Right cardiac atrium (tissue), 5 donors: ENCODE measurements around the gene PPP1R12C. TPM values are rescaled to one million over a fixed set of nuclear protein-coding genes. Genes with fewer than 3 reads are reported as not detected.
A peak's percentile ranks its signal among the peaks of the same experiment; 100 is the strongest.
"Not testable (repeated sequence)": the region's sequence is repeated elsewhere in the genome, so short reads cannot be mapped to it uniquely, and the experiment has no call there.

ENCODE experiments used
- ATAC-seq, 2 donors: fragments of 200-7000 bp; cut with Tn5 transposase; one replicate each; pipeline versions ENCODE4 v1.8.0 to v1.9.1; 2020; ENCODE audit warnings: moderate library complexity in 2 of 2, mild to moderate bottlenecking in 1 of 2
- DNase-seq, 3 donors: peaks; one replicate each; pipeline ENCODE4 v3.0.0-alpha.2; 2020
- H3K27ac ChIP-seq: one replicate; pipeline ENCODE4 v1.5.1; 2013; ENCODE audit warnings: mild to moderate bottlenecking, low read length, control low read depth, moderate library complexity
- H3K27me3 ChIP-seq: one replicate; pipeline ENCODE4 v1.6.1; 2013; ENCODE audit not compliant: control insufficient read depth, insufficient read depth
- H3K4me1 ChIP-seq: one replicate; pipeline ENCODE4 v1.6.1; 2013; ENCODE audit warnings: low read length; ENCODE audit not compliant: control insufficient read depth, insufficient read depth
- H3K4me3 ChIP-seq: one replicate; pipeline ENCODE4 v1.5.1; 2013; ENCODE audit warnings: low read length, control low read depth
- H3K9me3 ChIP-seq: one replicate; pipeline ENCODE4 v1.6.1; 2013; ENCODE audit warnings: low read length; ENCODE audit not compliant: control insufficient read depth
- WGBS: extraction: QIAGEN DNeasy Blood & Tissue Kit; methylation state at CpG from one replicate; pipeline ENCODE4 v1.1.7; 2013; 5-methylcytosine and 5-hydroxymethylcytosine counted together
- intact Hi-C, 4 donors: fragments of 100-400 bp; cut with DNase I; formaldehyde crosslinking; loops; one replicate each; pipeline versions ENCODE4 v1.11.0 to v1.14.0; 2022 to 2023
- polyA plus RNA-seq: library from polyadenylated mRNA; stranded (reverse); fragments of 200-250 nt; gene quantifications from one replicate; pipeline ENCODE4 v1.2.3, GENCODE V29; 2013
- total RNA-seq, 4 donors: library from RNA; stranded (reverse); fragmentation: NEBNext Ultra II Directional; extraction: Animal tissue kit (Norgen Biotek cat#: 25700); gene quantifications; one replicate each; pipeline ENCODE4 v1.2.1, GENCODE V29; 2021
- donor health status: healthy with polysubstance abuse.
- donor health status: DM: no; HTN: yes; CAD: no.
- donor health status: DM: no; HTN: no; CAD: no.
- donor health status: DM: no; HTN: yes; CAD: no; lungs with severe emphysema.
- donor health status: DM: yes; HTN: yes; CAD: no.

The PPP1R12C gene
- total and polyA plus RNA-seq, 5 donors = 125 to 244 (median 152) TPM

DNA sequence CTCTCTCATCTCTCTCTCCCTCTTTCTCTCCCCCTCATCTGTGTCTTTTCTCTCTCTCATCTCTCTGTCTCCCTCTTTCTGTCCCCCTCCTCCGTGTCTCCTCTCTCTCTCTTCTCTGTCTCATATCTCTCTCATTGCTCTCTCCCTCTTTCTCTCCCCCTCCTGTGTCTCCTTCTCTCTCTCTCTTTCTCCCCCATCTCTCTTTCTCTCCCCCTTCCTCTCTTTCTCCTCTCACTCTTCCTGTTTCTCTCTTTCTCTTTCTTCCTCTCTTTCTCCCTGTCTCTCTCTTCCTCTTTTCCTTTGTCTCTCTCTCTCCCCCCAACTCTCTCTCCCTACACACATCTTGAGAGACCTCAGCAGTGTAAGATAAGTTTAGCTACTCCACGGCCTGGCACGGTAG is 49.6 kb downstream of the PPP1R12C start:
- intact Hi-C loops = no loop called here
- Histone ChIP-seq H3K27ac (no peak overlapping the region), H3K4me1 (no peaks in the 10 kb centered on the region), H3K9me3 (no peaks in the 10 kb centered on the region), H3K27me3 (no peaks in the 10 kb centered on the region), H3K4me3 (no peak overlapping the region)
- ATAC-seq (no peak), DNase-seq (no peak)
- WGBS = 25% methylated on average over 3 of the region's 3 CpGs

GRCh38 chr19:55066107-55066709 is 51.2 kb downstream of the PPP1R12C start:
- H3K27ac ChIP-seq = no peak overlapping the region
- no peak overlapping the region for H3K4me3 ChIP-seq
- intact Hi-C loops = no loop called here
- DNase-seq (peak in 1 of 3 donors; percentile 2), ATAC-seq (no peak)
- no peaks in the 10 kb centered on the region for H3K4me1 ChIP-seq
- WGBS = 18% methylated on average over 2 of the region's 2 CpGs
- no peaks in the 10 kb centered on the region for H3K27me3 ChIP-seq
- H3K9me3 ChIP-seq = no peaks in the 10 kb centered on the region

DNA sequence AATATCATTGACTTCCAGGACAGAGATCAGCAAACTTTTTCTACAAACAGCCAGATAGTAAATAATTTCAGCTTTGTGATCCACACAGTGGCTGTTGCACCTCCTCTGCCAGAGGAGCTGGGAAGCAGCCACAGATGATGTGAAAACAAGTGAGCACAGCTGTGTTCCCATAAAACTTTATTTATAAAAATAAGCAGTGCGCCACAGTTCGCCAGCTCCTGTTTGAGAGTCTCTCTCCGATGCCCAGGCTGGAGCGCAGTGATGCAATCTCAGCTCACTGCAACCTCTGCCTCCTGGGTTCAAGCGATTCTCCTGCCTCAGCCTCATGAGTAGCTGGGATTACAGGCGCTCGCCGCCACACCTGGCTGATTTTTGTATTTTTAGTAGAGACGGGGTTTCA is 51.9 kb downstream of the PPP1R12C start:
- DNase-seq = peak in 1 of 3 donors; percentile 6
- 85% methylated on average over 9 of the region's 9 CpGs for WGBS
- H3K9me3 ChIP-seq, H3K4me1 ChIP-seq, H3K27me3 ChIP-seq, H3K4me3 ChIP-seq, H3K27ac ChIP-seq, ATAC-seq, intact Hi-C loops: not testable (repeated sequence)

DNA sequence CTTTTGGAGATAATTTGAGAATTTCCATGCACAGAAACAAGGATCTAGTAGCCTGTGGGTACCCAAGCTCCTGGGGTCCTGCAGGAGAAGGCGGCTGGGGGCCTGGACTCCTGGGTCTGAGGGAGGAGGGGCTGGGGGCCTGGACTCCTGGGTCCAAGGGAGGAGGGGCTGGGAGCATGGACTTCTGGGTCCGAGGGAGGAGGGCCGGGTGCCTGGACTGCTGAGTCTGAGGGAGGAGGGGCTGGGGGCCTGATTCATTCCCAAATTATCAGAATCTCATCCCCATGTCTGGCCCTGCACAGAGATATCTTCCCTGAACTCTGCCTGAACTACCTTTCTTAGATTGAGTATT is 54.0 kb downstream of the PPP1R12C start:
- intact Hi-C loops = no loop called here
- Histone ChIP-seq H3K27ac (no peak overlapping the region), H3K4me3 (peak overlapping the region; percentile 17), H3K27me3 (no peaks in the 10 kb centered on the region), H3K9me3 (no peaks in the 10 kb centered on the region), H3K4me1 (no peaks in the 10 kb centered on the region)
- 68% methylated on average over 3 of the region's 3 CpGs for WGBS
- no peak for ATAC-seq
- DNase-seq = peak in 1 of 3 donors; percentile 55

GRCh38 chr19:55062735-55063491 is 54.5 kb downstream of the PPP1R12C start, which contains the start of gene RDH13:
RDH13 (minus strand) TSS chr19:55063148; CDS start chr19:55063032, 116 bp downstream.
- no peaks in the 10 kb centered on the region for H3K4me1 ChIP-seq
- peak within 1 kb of the TSS; percentile 84 for H3K4me3 ChIP-seq
- H3K27ac ChIP-seq = peak within 1 kb of the TSS; percentile 82
- H3K27me3 ChIP-seq = no peaks in the 10 kb centered on the region
- H3K9me3 ChIP-seq = no peaks in the 10 kb centered on the region
- intact Hi-C loops = no loop called here
- WGBS = 1% methylated on average over 70 of the region's 70 CpGs
- ATAC-seq (peak; percentile 99), DNase-seq (peak; percentile 99)

DNA sequence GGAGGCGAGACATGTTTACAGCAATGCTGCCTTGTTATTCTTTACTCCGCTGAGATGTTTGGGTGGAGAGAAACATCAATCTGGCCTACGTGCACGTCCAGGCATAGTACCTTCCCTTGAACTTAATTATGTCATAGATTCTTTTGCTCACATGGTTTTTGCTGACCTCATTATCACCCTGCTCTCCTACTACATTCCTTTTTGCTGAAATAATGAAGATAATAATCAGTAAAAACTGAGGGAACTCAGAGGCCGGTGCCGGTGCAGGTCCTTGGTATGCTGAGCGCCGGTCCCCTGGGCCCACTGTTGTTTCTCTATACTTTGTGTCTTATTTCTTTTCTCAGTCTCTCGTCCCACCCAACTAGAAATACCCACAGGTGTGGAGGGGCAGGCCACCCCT is 57.1 kb downstream of the PPP1R12C start:
- H3K27me3 ChIP-seq, H3K4me3 ChIP-seq, H3K9me3 ChIP-seq, H3K27ac ChIP-seq, ATAC-seq, H3K4me1 ChIP-seq, intact Hi-C loops: not testable (repeated sequence)
- DNase-seq = peak in 1 of 3 donors; percentile 16
- 63% methylated on average over 9 of the region's 9 CpGs for WGBS

GRCh38 chr19:55058781-55059610 is 58.4 kb downstream of the PPP1R12C start:
- WGBS = 94% methylated on average over 23 of the region's 23 CpGs
- DNase-seq (peak in 1 of 3 donors; percentile 34), ATAC-seq (no peak)
- Histone ChIP-seq H3K27ac (no peak overlapping the region), H3K9me3 (no peaks in the 10 kb centered on the region), H3K27me3 (no peaks in the 10 kb centered on the region), H3K4me3 (no peak overlapping the region), H3K4me1 (no peaks in the 10 kb centered on the region)
- intact Hi-C loops = no loop called here

- no peaks in the 10 kb centered on the region for H3K9me3 ChIP-seq
- intact Hi-C loops = no loop called here
- 98% methylated on average over 9 of the region's 9 CpGs for WGBS
Measured at GRCh38 chr19:55056827-55057226, 60.6 kb downstream of the PPP1R12C start.

DNA sequence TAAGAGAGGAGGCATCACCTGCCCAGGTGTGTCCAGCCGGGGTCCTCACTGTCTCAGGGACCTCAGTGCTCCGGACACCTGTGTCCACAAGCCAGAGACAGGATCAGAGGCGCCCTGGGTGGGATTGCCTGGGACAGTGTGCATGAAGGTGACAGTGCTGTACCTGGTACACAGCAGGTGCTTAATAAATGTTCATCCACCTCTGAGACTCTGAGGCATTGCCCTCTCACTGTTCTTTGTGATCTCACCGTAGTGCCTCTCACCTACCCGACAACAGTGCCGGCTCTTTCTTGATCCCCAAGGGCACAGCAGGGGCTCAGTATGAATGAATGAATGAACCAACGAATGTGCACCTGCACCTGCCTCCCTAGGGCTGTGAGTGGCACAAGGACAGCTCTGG is 63.7 kb downstream of the PPP1R12C start:
- ATAC-seq (no peak), DNase-seq (peak in 1 of 3 donors; percentile 27)
- WGBS = 83% methylated on average over 7 of the region's 7 CpGs
- Histone ChIP-seq H3K27ac (no peak overlapping the region), H3K4me1 (no peaks in the 10 kb centered on the region), H3K9me3 (no peaks in the 10 kb centered on the region), H3K27me3 (no peaks in the 10 kb centered on the region), H3K4me3 (no peak overlapping the region)
- intact Hi-C loops = no loop called here

More at GRCh38 chr19:55056827-55057226, 60.6 kb downstream of the PPP1R12C start:
- Histone ChIP-seq H3K4me3 (no peak overlapping the region), H3K4me1 (no peaks in the 10 kb centered on the region), H3K27me3 (no peaks in the 10 kb centered on the region), H3K27ac (no peak overlapping the region)
- no peak for ATAC-seq
- DNase-seq = no peak

GRCh38 chr19:55050749-55051532 is 66.5 kb downstream of the PPP1R12C start:
- intact Hi-C loops = no loop called here
- DNase-seq (peak in 1 of 3 donors; percentile 22), ATAC-seq (no peak)
- no peak overlapping the region for H3K27ac ChIP-seq
- H3K4me3 ChIP-seq = no peak overlapping the region
- no peaks in the 10 kb centered on the region for H3K27me3 ChIP-seq
- no peaks in the 10 kb centered on the region for H3K9me3 ChIP-seq
- 96% methylated on average over 25 of the region's 25 CpGs for WGBS
- no peaks in the 10 kb centered on the region for H3K4me1 ChIP-seq
